HK-2 (cell line): ENCODE data around the gene CACNG8.
"Not testable (repeated sequence)": the region's sequence is repeated elsewhere in the genome, so short reads cannot be mapped to it uniquely, and the experiment has no call there.

Experiments
- DNase-seq: peaks from one replicate; pipeline ENCODE4 v3.0.0-alpha.2; 2018; ENCODE audit not compliant: unreplicated experiment

CACNG8 gene

GRCh38 chr19:53962887-53963431, at the start of gene CACNG8:
TSS of gene CACNG8 (plus strand) at chr19:53962937.
- DNase-seq, result no peak

GRCh38 chr19:53915000-53915399, 47.7 kb upstream of the CACNG8 start:
- no peak for DNase-seq

DNA sequence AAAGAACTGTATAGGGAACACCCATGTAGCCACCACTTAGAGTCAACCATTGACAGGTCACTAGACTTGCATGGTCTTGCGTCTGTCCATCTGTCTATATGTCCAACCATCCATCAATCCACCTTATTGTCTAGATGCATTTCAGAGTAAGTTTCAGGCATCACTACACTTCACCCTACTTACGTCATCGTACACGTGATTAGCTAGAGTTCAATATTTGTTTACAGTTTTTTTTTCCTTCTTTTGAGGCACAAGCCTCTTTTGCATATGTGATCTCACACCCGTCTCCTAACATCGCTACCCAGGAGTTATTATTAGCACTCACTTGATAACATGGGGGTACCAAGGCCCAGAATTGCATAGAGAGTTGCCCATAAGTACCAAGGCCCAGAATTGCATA, 46.7 kb upstream of the CACNG8 start:
- DNase-seq, result no peak

- DNase-seq, result no peak
Observed at GRCh38 chr19:53917356-53917755, 45.4 kb upstream of the CACNG8 start.

GRCh38 chr19:53927739-53928138, 35.0 kb upstream of the CACNG8 start:
- DNase-seq, result peak; percentile 57

DNA sequence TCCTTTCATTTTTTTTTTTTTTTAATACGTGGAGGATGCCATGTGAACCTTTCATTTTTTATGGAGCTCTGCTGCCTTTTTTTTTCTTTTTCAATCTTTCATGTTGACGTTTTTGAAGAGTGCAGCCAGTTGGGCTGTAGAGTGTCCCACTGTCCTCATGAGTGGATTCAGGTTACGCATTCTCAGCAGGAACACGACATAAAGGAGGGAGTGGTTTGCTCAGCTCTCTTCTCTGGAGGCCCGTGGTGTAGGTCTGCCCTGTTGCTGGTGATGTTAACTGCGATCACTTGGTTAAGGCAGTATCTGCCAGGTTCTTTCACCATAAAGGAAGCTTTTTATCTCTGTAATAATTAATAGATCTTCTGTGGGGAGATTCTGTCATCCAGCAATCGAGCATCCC, 26.7 kb upstream of the CACNG8 start:
- no peak for DNase-seq

- DNase-seq, result no peak
Observed at GRCh38 chr19:53942001-53942786, 20.5 kb upstream of the CACNG8 start.

- no peak for DNase-seq
Observed at GRCh38 chr19:53944416-53944815, 18.3 kb upstream of the CACNG8 start.

DNA sequence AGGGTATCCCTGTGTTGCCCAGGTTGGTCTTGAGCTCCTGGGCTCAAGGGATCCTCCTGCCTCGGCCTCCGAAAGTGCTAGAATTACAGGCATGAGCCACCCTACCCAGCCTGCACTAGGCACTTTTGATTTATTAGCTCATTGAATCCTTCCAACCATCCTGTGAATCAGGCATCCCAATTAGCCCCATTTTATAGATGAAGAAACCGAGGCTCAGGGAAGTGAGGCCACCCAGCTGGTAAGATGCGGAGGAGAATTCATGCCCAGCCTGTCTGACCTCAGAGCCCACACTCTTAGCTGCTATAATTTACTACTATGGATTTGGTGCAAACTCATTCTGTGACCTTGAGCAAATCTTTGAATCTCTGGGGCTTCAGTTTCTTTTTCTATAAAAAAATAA, 17.8 kb upstream of the CACNG8 start:
- DNase-seq, result no peak

DNA sequence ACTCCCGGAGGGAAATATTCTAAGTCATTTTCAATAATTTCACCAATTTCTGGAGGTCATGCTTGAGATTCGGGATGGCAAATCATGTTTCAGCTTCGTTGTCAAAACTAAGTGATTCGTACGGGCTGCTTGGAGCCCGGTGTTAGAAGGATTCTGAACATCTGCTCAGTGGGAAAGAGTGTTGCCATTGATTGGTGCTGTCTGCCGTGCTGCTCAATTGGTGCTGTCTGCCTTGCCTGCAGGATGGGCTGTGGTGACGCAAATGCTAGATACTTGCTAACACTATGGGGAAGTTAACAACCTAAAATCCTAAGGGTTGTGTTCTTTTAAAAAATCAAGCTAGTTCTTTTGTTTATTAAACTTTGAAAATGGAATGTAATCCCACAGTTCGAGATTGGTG, 17.3 kb upstream of the CACNG8 start:
- DNase-seq, result no peak

GRCh38 chr19:53945998-53946397, 16.7 kb upstream of the CACNG8 start:
- DNase-seq, result no peak

GRCh38 chr19:53947624-53948023, 15.1 kb upstream of the CACNG8 start:
- no peak for DNase-seq

GRCh38 chr19:53948611-53949010, 14.1 kb upstream of the CACNG8 start:
- not testable (repeated sequence) for DNase-seq

DNA sequence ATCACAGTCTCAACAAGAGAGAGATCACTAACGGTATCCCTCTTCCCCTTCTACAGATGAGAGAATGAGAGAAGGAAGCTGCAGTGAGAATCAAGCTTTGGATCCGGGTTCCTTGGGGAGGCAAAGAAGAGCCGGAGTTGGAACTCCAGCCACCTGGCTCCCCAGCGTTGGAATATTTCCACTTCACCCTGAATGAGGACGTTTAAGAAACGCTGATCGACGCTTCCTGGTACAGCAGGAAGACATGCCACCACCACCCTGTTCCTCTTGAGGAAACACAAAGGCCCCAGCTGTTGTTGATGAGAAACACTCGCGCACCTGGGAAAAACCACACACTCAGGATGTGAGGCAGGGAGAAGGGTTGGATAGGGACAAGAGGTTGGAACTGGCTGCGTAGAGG, 11.3 kb upstream of the CACNG8 start:
- DNase-seq, result no peak

DNA sequence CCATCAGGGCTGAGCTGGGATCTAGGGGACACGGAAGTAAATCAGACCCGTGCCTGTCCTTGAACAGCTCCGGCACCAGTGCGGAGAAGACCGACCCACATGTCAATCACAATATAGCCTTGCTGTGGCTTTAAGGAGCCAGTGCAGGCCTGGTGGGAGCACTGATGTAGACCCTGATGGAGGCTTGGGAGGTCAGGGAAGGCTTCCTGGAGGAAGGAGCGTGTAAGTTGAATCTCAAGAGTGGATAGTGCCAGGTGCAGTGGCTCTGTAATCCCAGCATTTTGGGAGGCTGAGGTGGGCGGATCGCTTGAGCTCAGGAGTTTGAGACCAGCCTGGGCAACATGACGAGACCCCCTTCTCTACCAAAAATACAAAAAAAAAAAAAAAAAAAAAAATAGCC, 10.8 kb upstream of the CACNG8 start:
- no peak for DNase-seq

DNA sequence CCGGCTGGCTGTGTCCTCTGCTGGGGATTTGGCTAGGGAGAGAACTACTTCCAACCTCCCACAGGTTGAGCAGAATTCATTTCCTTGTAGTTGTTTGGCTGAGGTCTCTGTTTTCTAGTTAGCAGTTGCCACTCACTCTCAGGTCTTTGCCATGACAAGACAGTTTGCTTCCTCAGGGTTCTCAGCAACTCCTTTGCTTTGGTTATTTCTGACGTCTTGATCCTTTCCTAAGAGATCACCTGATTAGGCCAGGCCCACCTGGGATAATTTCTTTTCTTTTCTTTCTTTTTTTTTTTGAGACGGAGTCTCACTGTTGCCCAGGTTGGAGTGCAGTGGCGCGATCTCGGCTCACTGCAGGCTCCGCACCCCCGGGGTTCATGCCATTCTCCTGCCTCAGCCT, 9.4 kb upstream of the CACNG8 start:
- no peak for DNase-seq

- no peak for DNase-seq
Observed at GRCh38 chr19:53957448-53958167, 5.1 kb upstream of the CACNG8 start.

GRCh38 chr19:53958168-53958571, 4.6 kb upstream of the CACNG8 start:
- no peak for DNase-seq

- no peak for DNase-seq
Observed at GRCh38 chr19:53958823-53959757, 3.6 kb upstream of the CACNG8 start.

GRCh38 chr19:53960187-53960586, 2.5 kb upstream of the CACNG8 start:
- DNase-seq, result no peak

- DNase-seq, result no peak
Observed at GRCh38 chr19:53960886-53961285, 1.9 kb upstream of the CACNG8 start.
